ENCODE results near the gene ZBTB14. TPM values are rescaled to one million over a fixed set of nuclear protein-coding genes. Genes with fewer than 3 reads are reported as not detected.

Gene ZBTB14
- polyA plus RNA-seq (2013, experiment 1 of 2), result 10.1 TPM
- polyA plus RNA-seq (2013, experiment 2 of 2), result 9.9 TPM

- Histone ChIP-seq H4K5ac (ENCODE audit: low read length) (no peak within 1 kb of the TSS), H3K18ac (ENCODE audit: low read length) (peak within 1 kb of the TSS; percentile 98), H3K79me2 (ENCODE audit: control insufficient read depth, insufficient read depth, low read length) (no peaks in the 10 kb centered on the region), H3K4ac (ENCODE audit: low read depth, low read length) (peak within 1 kb of the TSS; percentile 97), H3K36me3 (ENCODE audit: control insufficient read depth, insufficient read depth, low read length) (peaks cover 5% of the 10 kb centered on the region), H3K4me2 (ENCODE audit: low read length) (peak within 1 kb of the TSS; percentile 77), H2AK5ac (ENCODE audit: low read length) (no peak within 1 kb of the TSS), H3K23ac (ENCODE audit: low read length) (peak within 1 kb of the TSS; percentile 94), H3K9ac (ENCODE audit: low read length) (peak within 1 kb of the TSS; percentile 90), H2BK120ac (ENCODE audit: low read depth, low read length) (peak within 1 kb of the TSS; percentile 98), H3K56ac (ENCODE audit: low read length) (peak within 1 kb of the TSS; percentile 94), H3K79me1 (ENCODE audit: low read length) (peaks cover 3% of the 10 kb centered on the region), H3K4me1 (ENCODE audit: control insufficient read depth, low read depth, low read length) (no peaks in the 10 kb centered on the region), H3K27me3 (ENCODE audit: insufficient read depth, low read length, poor library complexity) (no peaks in the 10 kb centered on the region), H2BK5ac (ENCODE audit: low read length) (peak within 1 kb of the TSS; percentile 76), H2BK15ac (replicated peaks; ENCODE audit: low read depth) (peak within 1 kb of the TSS; percentile 21), H3K4me3 (ENCODE audit: low read length) (peak within 1 kb of the TSS; percentile 78), H3K27ac (ENCODE audit: low read depth, low read length) (peak within 1 kb of the TSS; percentile 93), H4K8ac (ENCODE audit: low read depth, low read length) (peak within 1 kb of the TSS; percentile 88)
- no CpG with 5 or more reads among the region's 116 CpGs for WGBS (ENCODE audit: extremely low coverage, insufficient coverage, low lambda C conversion rate)
- DNase-seq, result peak; percentile 67
These were observed at the start of gene ZBTB14 for GRCh38 chr18:5295231-5295920. ZBTB14 (minus strand) TSS chr18:5295726; CDS start chr18:5293246, 2,480 bp downstream.

GRCh38 chr18:5339202-5339834 is 43.8 kb upstream of the ZBTB14 start:
- no peak overlapping the region for H3K23ac ChIP-seq (ENCODE audit: low read length)
- no peak overlapping the region for H3K56ac ChIP-seq (ENCODE audit: low read length)
- no peaks in the 10 kb centered on the region for H3K4me1 ChIP-seq (ENCODE audit: control insufficient read depth, low read depth, low read length)
- no peak overlapping the region for H4K8ac ChIP-seq (ENCODE audit: low read depth, low read length)
- H3K36me3 ChIP-seq (ENCODE audit: control insufficient read depth, insufficient read depth, low read length), result no peaks in the 10 kb centered on the region
- H3K79me1 ChIP-seq (ENCODE audit: low read length), result no peaks in the 10 kb centered on the region
- no peak overlapping the region for H2AK5ac ChIP-seq (ENCODE audit: low read length)
- no CpG with 5 or more reads among the region's 2 CpGs for WGBS (ENCODE audit: extremely low coverage, insufficient coverage, low lambda C conversion rate)
- H3K4me3 ChIP-seq (ENCODE audit: low read length), result no peak overlapping the region
- no peak overlapping the region for H2BK5ac ChIP-seq (ENCODE audit: low read length)
- H4K5ac ChIP-seq (ENCODE audit: low read length), result no peak overlapping the region
- H3K27me3 ChIP-seq (ENCODE audit: insufficient read depth, low read length, poor library complexity), result no peaks in the 10 kb centered on the region
- H3K9ac ChIP-seq (ENCODE audit: low read length), result no peak overlapping the region
- H3K4me2 ChIP-seq (ENCODE audit: low read length), result no peak overlapping the region
- no peak overlapping the region for H2BK15ac ChIP-seq (replicated peaks; ENCODE audit: low read depth)
- no peak overlapping the region for H3K27ac ChIP-seq (ENCODE audit: low read depth, low read length)
- no peak overlapping the region for H2BK120ac ChIP-seq (ENCODE audit: low read depth, low read length)
- no peaks in the 10 kb centered on the region for H3K79me2 ChIP-seq (ENCODE audit: control insufficient read depth, insufficient read depth, low read length)
- no peak overlapping the region for H3K4ac ChIP-seq (ENCODE audit: low read depth, low read length)
- H3K18ac ChIP-seq (ENCODE audit: low read length), result no peak overlapping the region
- no peak for DNase-seq

GRCh38 chr18:5334456-5335075 is 39.0 kb upstream of the ZBTB14 start:
- no peak overlapping the region for H3K9ac ChIP-seq (ENCODE audit: low read length)
- no peak overlapping the region for H2BK5ac ChIP-seq (ENCODE audit: low read length)
- H3K79me2 ChIP-seq (ENCODE audit: control insufficient read depth, insufficient read depth, low read length), result no peaks in the 10 kb centered on the region
- no peak overlapping the region for H2AK5ac ChIP-seq (ENCODE audit: low read length)
- H3K79me1 ChIP-seq (ENCODE audit: low read length), result no peaks in the 10 kb centered on the region
- H4K8ac ChIP-seq (ENCODE audit: low read depth, low read length), result no peak overlapping the region
- H3K36me3 ChIP-seq (ENCODE audit: control insufficient read depth, insufficient read depth, low read length), result no peaks in the 10 kb centered on the region
- H3K23ac ChIP-seq (ENCODE audit: low read length), result no peak overlapping the region
- WGBS (ENCODE audit: extremely low coverage, insufficient coverage, low lambda C conversion rate), result no CpG with 5 or more reads among the region's 6 CpGs
- no peaks in the 10 kb centered on the region for H3K4me1 ChIP-seq (ENCODE audit: control insufficient read depth, low read depth, low read length)
- no peak overlapping the region for H3K4ac ChIP-seq (ENCODE audit: low read depth, low read length)
- no peak overlapping the region for H2BK120ac ChIP-seq (ENCODE audit: low read depth, low read length)
- no peak overlapping the region for H2BK15ac ChIP-seq (replicated peaks; ENCODE audit: low read depth)
- H3K56ac ChIP-seq (ENCODE audit: low read length), result no peak overlapping the region
- H3K18ac ChIP-seq (ENCODE audit: low read length), result no peak overlapping the region
- no peak overlapping the region for H3K4me3 ChIP-seq (ENCODE audit: low read length)
- H3K4me2 ChIP-seq (ENCODE audit: low read length), result no peak overlapping the region
- DNase-seq, result no peak
- no peak overlapping the region for H3K27ac ChIP-seq (ENCODE audit: low read depth, low read length)
- no peak overlapping the region for H4K5ac ChIP-seq (ENCODE audit: low read length)
- H3K27me3 ChIP-seq (ENCODE audit: insufficient read depth, low read length, poor library complexity), result no peaks in the 10 kb centered on the region

- Histone ChIP-seq H2BK15ac (replicated peaks; ENCODE audit: low read depth) (no peak overlapping the region), H3K4me1 (ENCODE audit: control insufficient read depth, low read depth, low read length) (no peaks in the 10 kb centered on the region), H3K36me3 (ENCODE audit: control insufficient read depth, insufficient read depth, low read length) (no peaks in the 10 kb centered on the region), H3K9ac (ENCODE audit: low read length) (no peak overlapping the region), H3K4me2 (ENCODE audit: low read length) (no peak overlapping the region), H3K27me3 (ENCODE audit: insufficient read depth, low read length, poor library complexity) (no peaks in the 10 kb centered on the region), H3K4me3 (ENCODE audit: low read length) (no peak overlapping the region), H3K4ac (ENCODE audit: low read depth, low read length) (no peak overlapping the region), H4K8ac (ENCODE audit: low read depth, low read length) (no peak overlapping the region), H3K79me1 (ENCODE audit: low read length) (no peaks in the 10 kb centered on the region), H2BK120ac (ENCODE audit: low read depth, low read length) (no peak overlapping the region), H4K5ac (ENCODE audit: low read length) (no peak overlapping the region), H3K18ac (ENCODE audit: low read length) (no peak overlapping the region), H3K79me2 (ENCODE audit: control insufficient read depth, insufficient read depth, low read length) (no peaks in the 10 kb centered on the region), H2AK5ac (ENCODE audit: low read length) (no peak overlapping the region), H3K27ac (ENCODE audit: low read depth, low read length) (no peak overlapping the region), H3K23ac (ENCODE audit: low read length) (no peak overlapping the region), H3K56ac (ENCODE audit: low read length) (no peak overlapping the region), H2BK5ac (ENCODE audit: low read length) (no peak overlapping the region)
- WGBS (ENCODE audit: extremely low coverage, insufficient coverage, low lambda C conversion rate), result no CpG with 5 or more reads among the region's 4 CpGs
- DNase-seq, result no peak
These were observed 22.7 kb upstream of the ZBTB14 start for GRCh38 chr18:5318061-5318700.

GRCh38 chr18:5317186-5317585 is 21.7 kb upstream of the ZBTB14 start:
- no peak for DNase-seq

More at GRCh38 chr18:5317186-5317585, 21.7 kb upstream of the ZBTB14 start:
- H3K36me3 ChIP-seq (ENCODE audit: control insufficient read depth, insufficient read depth, low read length), result no peaks in the 10 kb centered on the region
- no peak overlapping the region for H3K56ac ChIP-seq (ENCODE audit: low read length)
- H2BK15ac ChIP-seq (replicated peaks; ENCODE audit: low read depth), result no peak overlapping the region
- H3K27me3 ChIP-seq (ENCODE audit: insufficient read depth, low read length, poor library complexity), result no peaks in the 10 kb centered on the region
- no peak overlapping the region for H3K27ac ChIP-seq (ENCODE audit: low read depth, low read length)
- no peak overlapping the region for H2AK5ac ChIP-seq (ENCODE audit: low read length)
- no peaks in the 10 kb centered on the region for H3K4me1 ChIP-seq (ENCODE audit: control insufficient read depth, low read depth, low read length)
- H3K9ac ChIP-seq (ENCODE audit: low read length), result no peak overlapping the region
- H3K4me3 ChIP-seq (ENCODE audit: low read length), result no peak overlapping the region
- no peak overlapping the region for H3K4ac ChIP-seq (ENCODE audit: low read depth, low read length)
- no peak overlapping the region for H3K23ac ChIP-seq (ENCODE audit: low read length)
- H3K79me1 ChIP-seq (ENCODE audit: low read length), result no peaks in the 10 kb centered on the region
- no peak overlapping the region for H3K18ac ChIP-seq (ENCODE audit: low read length)
- no peak overlapping the region for H4K8ac ChIP-seq (ENCODE audit: low read depth, low read length)
- H2BK5ac ChIP-seq (ENCODE audit: low read length), result no peak overlapping the region
- no peak overlapping the region for H2BK120ac ChIP-seq (ENCODE audit: low read depth, low read length)
- no peak overlapping the region for H4K5ac ChIP-seq (ENCODE audit: low read length)
- no peaks in the 10 kb centered on the region for H3K79me2 ChIP-seq (ENCODE audit: control insufficient read depth, insufficient read depth, low read length)
- H3K4me2 ChIP-seq (ENCODE audit: low read length), result no peak overlapping the region

Data from mesendoderm (in vitro differentiated cells).